GM19023 (cell line): ENCODE measurements around the gene ADGRB2.

ENCODE experiments used
- ATAC-seq: cut with Tn5 transposase; IDR thresholded peaks from one replicate; pipeline ENCODE4 v1.9.1; 2021; ENCODE audit warnings: mild to moderate bottlenecking, moderate library complexity; ENCODE audit not compliant: unreplicated experiment

Gene ADGRB2

GRCh38 chr1:31782421-31783410 is 18.6 kb upstream of the ADGRB2 start:
- ATAC-seq = no peak

GRCh38 chr1:31781756-31782371 is 17.7 kb upstream of the ADGRB2 start:
- no peak for ATAC-seq

- ATAC-seq = no peak
Observed at GRCh38 chr1:31781138-31781755, 17.1 kb upstream of the ADGRB2 start.

- ATAC-seq = no peak
Observed at GRCh38 chr1:31780632-31781031, 16.5 kb upstream of the ADGRB2 start.

- ATAC-seq = no peak
Observed at GRCh38 chr1:31779687-31780086, 15.5 kb upstream of the ADGRB2 start.

- ATAC-seq = no peak
Observed at GRCh38 chr1:31778763-31779488, 14.8 kb upstream of the ADGRB2 start.

GRCh38 chr1:31776516-31776915 is 12.4 kb upstream of the ADGRB2 start:
- no peak for ATAC-seq

GRCh38 chr1:31776032-31776431 is 11.9 kb upstream of the ADGRB2 start:
- no peak for ATAC-seq

GRCh38 chr1:31775210-31775999 is 11.3 kb upstream of the ADGRB2 start:
- no peak for ATAC-seq

GRCh38 chr1:31774495-31774894 is 10.4 kb upstream of the ADGRB2 start:
- ATAC-seq = no peak

GRCh38 chr1:31773861-31774260 is 9.7 kb upstream of the ADGRB2 start:
- no peak for ATAC-seq

- no peak for ATAC-seq
Observed at GRCh38 chr1:31772669-31773248, 8.6 kb upstream of the ADGRB2 start.

GRCh38 chr1:31771891-31772668 is 7.9 kb upstream of the ADGRB2 start:
- ATAC-seq = no peak

- no peak for ATAC-seq
Observed at GRCh38 chr1:31769720-31770390, 5.7 kb upstream of the ADGRB2 start.

- ATAC-seq = no peak
Observed at GRCh38 chr1:31768939-31769704, 5.0 kb upstream of the ADGRB2 start.

GRCh38 chr1:31768407-31768907 is 4.3 kb upstream of the ADGRB2 start:
- ATAC-seq = no peak

GRCh38 chr1:31767225-31767624 is 3.1 kb upstream of the ADGRB2 start:
- no peak for ATAC-seq

GRCh38 chr1:31765516-31765915 is 1.4 kb upstream of the ADGRB2 start:
- no peak for ATAC-seq
